HG03196 (cell line): ENCODE measurements around the gene SORCS2.

Experiments used
- ATAC-seq: cut with Tn5 transposase; IDR thresholded peaks from one replicate; pipeline ENCODE4 v1.9.1; 2021; ENCODE audit not compliant: unreplicated experiment

SORCS2 gene

GRCh38 chr4:7668826-7669225, 476.5 kb downstream of the SORCS2 start:
- no peak for ATAC-seq

GRCh38 chr4:7672601-7673000, 480.3 kb downstream of the SORCS2 start:
- no peak for ATAC-seq

- ATAC-seq, result no peak
These were observed 480.8 kb downstream of the SORCS2 start for GRCh38 chr4:7673121-7673520.

GRCh38 chr4:7674706-7675105, 482.4 kb downstream of the SORCS2 start:
- ATAC-seq, result no peak

- ATAC-seq, result no peak
These were observed 482.8 kb downstream of the SORCS2 start for GRCh38 chr4:7675136-7675535.

- ATAC-seq, result no peak
These were observed 483.4 kb downstream of the SORCS2 start for GRCh38 chr4:7675612-7676320.

GRCh38 chr4:7676398-7676922, 484.1 kb downstream of the SORCS2 start:
- no peak for ATAC-seq

- ATAC-seq, result no peak
These were observed 484.7 kb downstream of the SORCS2 start for GRCh38 chr4:7677086-7677485.

GRCh38 chr4:7677799-7678301, 485.5 kb downstream of the SORCS2 start:
- ATAC-seq, result no peak

GRCh38 chr4:7678318-7678852, 486.0 kb downstream of the SORCS2 start:
- ATAC-seq, result no peak

- ATAC-seq, result no peak
These were observed 487.2 kb downstream of the SORCS2 start for GRCh38 chr4:7679406-7680040.

- no peak for ATAC-seq
These were observed 487.8 kb downstream of the SORCS2 start for GRCh38 chr4:7680106-7680505.

- ATAC-seq, result no peak
These were observed 488.4 kb downstream of the SORCS2 start for GRCh38 chr4:7680731-7681130.

- no peak for ATAC-seq
These were observed 490.9 kb downstream of the SORCS2 start for GRCh38 chr4:7683126-7683703.

- ATAC-seq, result no peak
These were observed 492.0 kb downstream of the SORCS2 start for GRCh38 chr4:7684294-7684693.

GRCh38 chr4:7686070-7686870, 493.9 kb downstream of the SORCS2 start:
- ATAC-seq, result no peak

GRCh38 chr4:7687006-7687405, 494.7 kb downstream of the SORCS2 start:
- no peak for ATAC-seq

GRCh38 chr4:7687796-7688195, 495.5 kb downstream of the SORCS2 start:
- no peak for ATAC-seq

GRCh38 chr4:7689773-7690693, 497.7 kb downstream of the SORCS2 start:
- no peak for ATAC-seq

- ATAC-seq, result no peak
These were observed 498.7 kb downstream of the SORCS2 start for GRCh38 chr4:7691061-7691460.
